Central memory CD4-positive, alpha-beta T cell (primary cell): ENCODE measurements around the gene UBE3A.

Experiments
- DNase-seq: peaks from one replicate; pipeline ENCODE4 v3.0.0; 2022

UBE3A gene

DNA sequence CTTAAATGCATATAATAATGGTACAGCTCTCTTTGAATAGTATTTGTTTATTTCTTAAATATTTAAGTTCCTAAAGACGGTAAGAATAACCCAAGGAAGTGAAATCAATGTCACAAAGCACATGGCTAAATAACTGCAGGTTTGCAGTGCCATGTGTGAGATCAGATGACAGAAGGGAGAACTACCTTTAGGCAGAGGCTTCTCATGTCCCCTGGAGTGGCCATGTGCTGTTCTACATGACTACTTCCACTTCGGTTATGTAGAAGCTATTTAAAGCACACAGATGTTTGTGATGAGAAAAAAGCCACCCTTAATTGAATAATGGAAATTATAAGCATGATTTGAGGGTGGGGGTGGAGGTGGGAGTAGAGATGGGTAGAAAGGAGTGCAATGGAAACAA, 109.1 kb downstream of the UBE3A start:
- no peak for DNase-seq

DNA sequence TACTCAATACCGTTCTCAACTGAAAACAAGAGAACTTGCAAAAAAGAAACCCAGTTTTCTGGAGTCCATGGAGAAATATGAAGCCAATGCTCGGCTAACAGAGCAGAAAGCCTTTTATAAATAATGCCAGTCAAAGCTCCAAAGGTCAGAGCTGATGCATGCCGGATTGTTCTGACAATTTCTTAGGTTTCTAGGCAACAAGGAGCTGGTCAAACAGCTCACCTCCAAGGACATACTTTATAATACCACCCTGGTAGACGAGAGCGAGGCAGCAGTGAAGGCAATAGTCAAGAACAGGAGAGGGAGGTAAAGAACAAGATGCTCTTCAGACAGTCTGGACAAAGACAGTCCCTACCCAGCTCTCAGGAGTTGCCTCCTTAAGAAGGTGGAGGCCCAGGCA, 111.1 kb downstream of the UBE3A start:
- no peak for DNase-seq

DNA sequence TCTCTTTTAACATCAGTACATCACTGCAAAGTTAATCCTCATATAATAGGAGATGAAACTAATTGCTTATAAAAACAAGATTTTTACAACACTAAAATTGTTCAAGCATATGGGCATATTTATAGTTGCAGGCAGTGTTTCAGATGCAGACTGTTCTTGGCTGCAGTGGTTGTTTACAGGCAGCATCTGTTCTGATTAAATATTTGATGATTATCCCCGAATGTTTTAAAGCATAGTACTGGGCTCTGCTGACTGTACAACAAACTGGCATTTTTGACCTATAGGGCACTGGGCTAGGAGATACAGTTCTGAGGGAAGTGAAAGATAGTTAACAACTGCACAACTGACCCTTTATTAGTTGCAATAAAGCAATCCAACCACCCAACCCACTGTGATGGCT, 113.6 kb downstream of the UBE3A start:
- DNase-seq, result no peak

DNA sequence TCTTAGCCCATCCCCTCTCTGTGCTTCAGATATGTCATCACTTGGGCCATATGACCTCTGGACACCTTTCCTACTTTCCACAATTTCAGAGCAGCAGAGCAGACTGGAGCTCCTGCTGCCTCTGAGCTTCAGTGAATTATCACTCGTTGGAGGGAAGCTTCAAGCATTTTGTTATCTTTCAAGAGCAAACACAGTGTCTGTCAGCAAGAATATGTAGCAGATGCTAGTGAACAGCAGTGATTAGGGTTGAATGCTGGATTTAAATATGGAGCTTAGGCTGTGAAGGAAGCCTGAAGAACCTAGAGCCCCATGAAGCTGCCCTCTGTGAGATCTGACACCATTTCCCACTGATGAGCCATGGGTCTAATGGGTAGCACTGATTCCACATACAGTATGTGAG, 115.4 kb downstream of the UBE3A start:
- no peak for DNase-seq

DNA sequence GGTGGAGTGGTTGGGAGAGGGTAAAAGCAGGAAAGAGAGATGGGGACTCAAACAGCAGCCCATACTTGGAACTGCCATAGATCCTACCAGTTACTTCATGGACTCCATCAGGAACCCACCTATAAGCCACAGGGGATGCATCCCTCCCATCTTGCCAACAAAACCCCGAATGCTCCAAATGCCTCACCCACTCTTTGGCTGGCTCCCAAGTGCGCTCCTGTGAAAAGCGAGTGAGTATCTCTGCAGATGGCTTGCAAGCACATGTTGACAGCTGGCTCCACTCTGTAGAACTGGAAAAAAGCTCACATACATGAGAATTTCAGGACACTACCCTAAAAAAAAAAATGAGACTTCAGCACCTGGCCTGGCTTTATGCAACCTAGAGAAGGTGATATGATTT, 151.0 kb downstream of the UBE3A start:
- DNase-seq, result no peak
